HG02798 (cell line): ENCODE data around the gene NR2C1.

Experiments
- ATAC-seq: cut with Tn5 transposase; IDR thresholded peaks from one replicate; pipeline ENCODE4 v1.9.1; 2021; ENCODE audit warnings: mild to moderate bottlenecking; ENCODE audit not compliant: unreplicated experiment, poor library complexity

The NR2C1 gene

GRCh38 chr12:94970560-94970959 is 102.9 kb downstream of the NR2C1 start:
- no peak for ATAC-seq
